Endometrial microvascular endothelial cells (primary cell): Measurements from ENCODE around the gene NEK5. TPM values are rescaled to one million over a fixed set of nuclear protein-coding genes. Genes with fewer than 3 reads are reported as not detected.
"Not testable (repeated sequence)": the region's sequence is repeated elsewhere in the genome, so short reads cannot be mapped to it uniquely, and the experiment has no call there.

Source experiments
- in situ Hi-C: cut with HindIII; loops from 2 replicates; pipeline ENCODE4 v1.10.0; 2017; ENCODE audit warnings: low sequenced_read_pairs, low pct_unique_long_range_greater_than_20kb; ENCODE audit errors: inconsistent ontology term
- total RNA-seq: library from RNA; depleted of rRNA; stranded (reverse); fragments of >200 nt; gene quantifications from one replicate; pipeline ENCODE4 v1.2.3, GENCODE V29; 2015; ENCODE audit errors: inconsistent ontology term

Gene NEK5, protein sequence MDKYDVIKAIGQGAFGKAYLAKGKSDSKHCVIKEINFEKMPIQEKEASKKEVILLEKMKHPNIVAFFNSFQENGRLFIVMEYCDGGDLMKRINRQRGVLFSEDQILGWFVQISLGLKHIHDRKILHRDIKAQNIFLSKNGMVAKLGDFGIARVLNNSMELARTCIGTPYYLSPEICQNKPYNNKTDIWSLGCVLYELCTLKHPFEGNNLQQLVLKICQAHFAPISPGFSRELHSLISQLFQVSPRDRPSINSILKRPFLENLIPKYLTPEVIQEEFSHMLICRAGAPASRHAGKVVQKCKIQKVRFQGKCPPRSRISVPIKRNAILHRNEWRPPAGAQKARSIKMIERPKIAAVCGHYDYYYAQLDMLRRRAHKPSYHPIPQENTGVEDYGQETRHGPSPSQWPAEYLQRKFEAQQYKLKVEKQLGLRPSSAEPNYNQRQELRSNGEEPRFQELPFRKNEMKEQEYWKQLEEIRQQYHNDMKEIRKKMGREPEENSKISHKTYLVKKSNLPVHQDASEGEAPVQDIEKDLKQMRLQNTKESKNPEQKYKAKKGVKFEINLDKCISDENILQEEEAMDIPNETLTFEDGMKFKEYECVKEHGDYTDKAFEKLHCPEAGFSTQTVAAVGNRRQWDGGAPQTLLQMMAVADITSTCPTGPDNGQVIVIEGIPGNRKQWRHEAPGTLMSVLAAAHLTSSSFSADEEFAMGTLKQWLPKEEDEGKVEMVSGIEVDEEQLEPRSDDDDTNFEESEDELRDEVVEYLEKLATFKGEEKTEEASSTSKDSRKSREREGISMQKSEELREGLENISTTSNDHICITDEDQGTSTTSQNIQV
- total RNA-seq = not detected

DNA sequence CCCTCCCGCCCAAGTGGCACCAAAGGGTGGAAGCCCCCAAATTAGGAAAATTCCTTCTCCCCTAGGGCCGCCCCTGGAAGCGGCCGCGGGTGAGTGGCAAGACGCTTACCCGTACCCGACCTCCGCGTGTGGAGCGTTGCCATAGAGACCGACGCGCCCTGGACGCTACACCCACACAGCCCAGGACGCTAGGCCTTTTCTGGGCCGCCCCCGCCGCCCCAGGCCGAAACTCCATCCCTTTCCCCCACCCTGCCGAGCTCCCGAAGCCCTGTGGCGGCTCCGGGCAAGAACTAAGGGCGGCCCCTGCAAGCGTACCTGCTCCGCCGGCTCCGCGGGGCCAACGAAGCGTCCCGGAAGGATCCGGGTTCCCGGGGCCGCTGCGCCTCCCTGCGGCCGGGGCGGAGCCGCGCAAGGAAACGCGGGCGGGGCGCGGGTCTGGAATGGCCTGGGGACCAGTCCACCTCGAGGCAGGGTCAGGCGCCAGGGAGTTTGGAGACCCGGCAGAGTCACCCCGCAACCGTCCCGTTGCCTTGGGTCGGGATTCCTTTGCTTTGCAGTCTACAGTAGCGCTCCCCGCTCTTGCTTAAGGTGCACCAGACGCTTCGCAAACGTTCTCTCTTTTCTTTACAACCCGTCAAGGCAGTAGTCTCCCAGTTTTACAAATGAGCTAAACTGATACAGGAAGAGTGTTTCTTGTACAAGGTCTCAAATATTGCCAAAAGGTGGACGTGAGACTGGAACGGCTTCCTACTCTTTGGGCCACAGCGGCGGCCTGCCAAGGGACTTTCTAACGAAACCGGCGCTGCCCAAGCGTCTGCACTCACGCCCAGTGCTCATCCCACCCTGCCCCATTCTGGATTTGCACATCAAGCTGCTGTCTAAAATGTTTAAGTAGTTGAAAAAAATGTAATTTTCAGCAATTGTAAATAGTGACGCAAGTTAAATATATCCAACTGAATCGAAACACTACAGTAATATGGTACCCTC lies at the start of gene NEK5:
Gene NEK5, minus strand, starts transcription at position 360 of the 987 bp plus-strand sequence. CDS start 1,591 bp downstream, outside the sequence.
- in situ Hi-C loops = no loop called here

DNA sequence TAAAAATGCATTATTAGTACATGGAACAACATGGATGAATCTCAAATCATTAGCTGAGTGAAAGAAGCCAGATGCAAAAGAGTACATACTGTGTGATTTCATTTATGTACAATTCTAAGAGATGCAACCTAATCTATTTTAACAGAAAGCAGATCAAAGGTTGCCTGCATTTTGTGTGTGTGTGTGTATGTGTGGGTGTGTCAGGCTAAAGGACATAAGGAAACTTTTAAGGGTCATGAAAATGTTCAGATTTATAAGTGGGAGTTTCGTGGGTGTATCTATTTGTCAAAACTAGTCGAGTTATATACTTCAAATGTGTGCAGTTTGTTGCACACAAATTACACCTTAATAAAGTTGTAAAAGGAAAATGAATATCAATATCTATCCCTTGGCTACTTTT lies 48.4 kb upstream of the NEK5 start:
- in situ Hi-C loops = no loop called here

DNA sequence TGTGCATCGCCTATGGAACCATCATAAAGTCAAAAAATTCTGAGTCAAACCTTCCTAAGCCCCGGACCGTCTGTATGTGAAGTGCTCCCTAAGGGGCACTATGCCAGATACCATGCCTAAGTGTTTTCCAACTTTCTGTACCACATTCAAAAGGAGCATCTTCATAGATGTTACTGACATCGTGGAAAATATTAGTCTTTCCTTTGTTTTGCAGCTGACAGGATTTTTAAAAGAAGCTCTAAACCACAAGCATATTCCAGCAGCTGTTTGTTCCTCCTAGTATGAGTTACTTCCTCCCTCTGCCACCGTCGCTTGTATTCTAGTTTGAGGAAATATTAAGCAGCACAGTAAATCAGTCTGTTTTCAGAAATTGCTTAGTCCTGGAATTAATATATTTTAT lies 45.1 kb upstream of the NEK5 start:
- in situ Hi-C loops = not testable (repeated sequence)

DNA sequence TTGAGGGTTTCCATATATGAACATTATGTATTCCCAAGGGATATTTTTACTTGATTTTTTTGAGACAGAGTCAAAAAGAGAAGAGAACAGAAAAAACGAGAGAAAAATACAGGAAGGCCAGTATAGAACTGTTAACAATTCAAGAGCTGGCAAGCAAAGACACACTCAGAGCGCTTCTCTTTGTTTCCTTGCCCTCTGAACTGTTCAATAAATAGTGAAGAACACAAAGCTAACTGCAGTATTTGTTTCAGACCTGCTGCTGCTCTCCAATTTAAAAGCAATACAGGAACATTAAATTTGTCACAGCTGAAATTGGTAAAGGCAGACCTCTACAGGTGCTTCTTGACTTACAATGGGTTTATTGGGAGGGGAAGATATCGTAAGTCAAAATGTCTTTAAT lies 44.5 kb upstream of the NEK5 start:
- in situ Hi-C loops = no loop called here

DNA sequence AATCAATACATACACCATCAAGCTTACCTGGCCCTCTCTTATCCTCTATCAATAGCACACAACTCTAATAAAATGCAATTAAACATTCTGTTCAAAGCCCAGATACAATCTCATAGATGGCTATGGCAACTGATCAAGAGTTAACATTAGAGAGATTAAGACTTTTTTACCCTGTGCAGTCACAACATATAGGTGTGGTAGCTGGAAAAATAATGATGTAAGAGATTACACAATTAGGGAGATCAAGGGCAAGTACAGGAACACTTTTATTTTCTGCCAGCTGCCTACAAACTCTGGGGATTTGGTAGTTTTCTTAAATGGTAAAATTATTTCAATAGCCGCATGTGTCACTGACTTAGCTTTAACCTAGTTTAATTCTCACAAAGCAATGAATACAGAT lies 42.8 kb upstream of the NEK5 start:
- in situ Hi-C loops = not testable (repeated sequence)

DNA sequence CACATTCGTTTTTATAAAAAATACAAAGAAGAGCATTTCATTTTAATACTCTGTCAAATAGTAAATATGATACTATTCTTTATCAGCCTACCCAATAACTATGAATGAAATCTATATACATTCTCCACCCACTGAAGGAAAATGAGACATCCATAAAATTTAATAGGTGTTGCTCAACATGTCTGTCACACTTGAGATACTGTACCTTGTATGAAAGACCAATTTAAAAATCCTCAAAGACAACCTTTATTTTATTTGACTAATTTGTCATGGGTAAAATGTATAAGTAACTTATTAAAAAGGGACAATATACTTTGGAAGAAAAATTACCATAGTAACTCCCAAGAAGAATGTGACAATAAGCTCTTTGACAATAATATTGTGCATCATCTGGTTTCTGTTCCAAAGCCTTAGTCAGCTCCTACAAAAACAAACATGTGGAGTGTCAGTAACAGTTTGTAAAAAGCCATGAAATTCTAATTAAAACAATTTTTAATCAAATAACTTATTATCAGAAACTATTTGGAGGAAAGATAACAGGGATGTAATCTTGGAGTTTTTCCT lies 42.0 kb upstream of the NEK5 start:
- in situ Hi-C loops = not testable (repeated sequence)

DNA sequence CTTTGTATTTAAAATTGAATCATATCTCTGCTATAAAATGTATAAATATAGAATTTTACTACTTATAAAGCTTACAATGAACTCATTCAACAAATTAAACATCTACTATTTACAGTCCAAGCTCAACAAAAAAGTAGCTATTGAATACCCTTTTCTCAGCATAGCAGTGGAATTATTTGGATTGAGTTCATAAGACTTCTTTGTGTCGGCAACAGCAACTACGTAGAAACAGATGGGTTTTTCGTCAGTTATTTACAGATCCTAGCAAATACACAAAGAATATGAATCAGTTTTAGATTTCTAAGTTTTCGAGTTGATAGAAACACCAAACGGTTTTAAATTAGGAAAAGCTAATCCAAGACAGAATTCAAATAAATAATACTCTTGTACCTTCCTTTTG lies 41.0 kb upstream of the NEK5 start:
- in situ Hi-C loops = no loop called here

DNA sequence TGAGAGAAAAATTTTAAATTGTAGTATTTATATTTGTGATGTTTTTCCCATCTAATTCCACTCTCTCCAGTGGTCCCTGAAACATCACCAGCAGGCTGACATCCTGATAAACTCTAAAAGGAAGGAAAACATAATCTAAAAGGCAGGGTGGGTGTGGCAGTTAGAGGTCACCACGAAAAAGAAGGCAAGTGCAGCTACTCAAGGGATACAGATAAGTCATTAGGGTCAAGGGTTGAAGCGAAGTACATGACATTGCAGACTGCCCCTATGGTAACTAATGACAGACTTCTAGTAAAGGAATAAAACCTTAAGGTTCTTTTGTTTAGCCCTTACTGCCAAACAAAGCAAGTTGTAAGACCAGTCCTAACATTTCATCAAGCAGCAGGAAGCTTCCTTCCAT lies 36.5 kb upstream of the NEK5 start:
- in situ Hi-C loops = no loop called here

DNA sequence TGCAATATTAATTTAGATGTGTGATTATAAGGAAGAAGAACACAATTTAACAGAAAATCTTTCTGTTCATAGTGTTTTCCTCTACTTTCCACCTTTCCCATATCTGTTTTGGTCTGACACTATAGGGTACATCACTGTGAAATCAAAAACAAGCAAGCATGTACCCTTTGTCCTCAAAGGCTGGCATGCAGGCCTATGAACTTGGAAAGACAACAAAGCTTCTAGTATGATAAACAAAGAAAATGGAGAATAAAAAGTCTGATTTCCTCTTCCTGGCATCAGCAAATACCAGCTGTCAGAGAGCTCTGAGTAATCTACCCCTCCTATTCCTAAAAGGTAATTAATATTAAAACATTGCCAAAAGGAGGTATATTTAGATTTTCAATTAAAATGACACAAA lies 36.1 kb upstream of the NEK5 start:
- in situ Hi-C loops = no loop called here

DNA sequence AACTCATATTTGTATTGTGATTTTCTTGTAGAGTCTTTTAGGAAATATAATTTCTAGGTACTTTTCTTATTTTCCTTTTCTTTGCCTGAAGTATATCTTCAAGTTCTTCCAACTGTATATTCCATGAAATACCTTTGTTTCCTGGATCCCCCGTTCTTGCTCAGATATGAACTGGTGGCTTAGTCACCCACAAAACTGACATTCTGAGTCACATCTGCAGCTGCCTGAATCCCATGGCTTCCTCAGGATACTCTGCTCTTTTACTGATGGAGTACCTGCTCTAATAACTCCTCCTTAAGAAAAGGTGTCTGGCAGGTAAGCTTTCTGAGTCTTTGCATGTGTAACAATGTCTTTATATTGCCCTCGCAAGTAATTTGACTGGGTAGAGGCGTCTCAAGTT lies 35.0 kb upstream of the NEK5 start:
- in situ Hi-C loops = not testable (repeated sequence)

DNA sequence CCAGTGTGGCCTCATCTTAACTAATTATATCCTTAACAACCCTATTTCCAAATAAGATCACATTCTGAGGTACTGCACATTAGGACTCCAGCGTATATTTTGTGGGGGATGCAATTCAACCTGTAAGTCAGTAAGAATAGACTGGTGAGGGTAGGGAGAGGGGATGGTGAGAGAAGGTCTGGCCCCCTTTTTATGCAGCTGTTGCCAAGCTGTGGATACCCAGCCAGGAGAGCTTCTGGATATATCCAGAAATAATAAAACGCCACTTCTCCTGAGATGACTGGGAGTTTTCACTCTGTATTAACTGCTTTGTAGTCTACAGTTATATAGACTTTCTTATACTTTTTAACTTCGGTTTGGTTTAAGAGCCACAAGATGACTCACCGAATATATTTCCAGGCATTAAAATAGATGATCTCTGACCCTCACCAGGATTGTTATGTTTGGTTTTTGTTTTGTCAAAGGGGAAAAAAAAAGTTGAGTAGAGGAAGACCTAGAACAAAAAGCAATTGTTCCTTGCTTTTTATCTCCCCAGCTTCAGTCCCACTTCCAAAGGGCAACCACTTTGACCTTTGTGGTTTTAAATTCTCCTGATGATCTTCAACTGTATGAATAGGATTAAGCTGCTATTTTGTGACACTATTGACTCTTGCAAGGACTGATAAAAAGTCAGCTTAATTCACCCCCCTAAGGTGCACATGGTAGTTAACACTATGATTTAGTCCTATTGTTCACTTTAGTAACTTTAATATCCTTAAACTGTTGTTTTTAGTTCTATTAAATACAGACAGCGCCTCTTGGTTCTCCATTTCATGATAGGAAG lies 33.6 kb upstream of the NEK5 start:
- in situ Hi-C loops = no loop called here

DNA sequence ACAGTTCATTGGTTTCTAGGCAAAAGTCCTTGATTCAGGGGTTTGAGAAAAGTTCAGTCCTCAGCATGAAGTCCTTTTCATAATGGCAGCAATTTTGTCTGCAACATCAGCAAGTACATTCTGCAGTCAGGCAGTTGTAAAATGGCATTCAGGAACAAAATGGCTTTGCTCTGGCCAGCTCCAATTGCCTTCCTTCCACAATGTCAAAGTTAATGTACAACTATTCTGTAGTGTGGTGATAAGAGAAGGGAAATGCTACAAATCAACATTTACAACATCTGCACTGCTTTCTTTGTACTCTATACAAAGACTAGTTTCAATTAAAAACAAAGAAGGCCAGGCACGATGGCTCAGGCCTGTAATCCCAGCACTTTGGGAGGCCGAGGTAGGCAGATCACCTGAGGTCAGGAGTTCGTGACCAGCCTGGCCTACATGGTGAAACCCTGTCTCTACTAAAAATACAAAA lies 32.3 kb upstream of the NEK5 start:
- in situ Hi-C loops = no loop called here

DNA sequence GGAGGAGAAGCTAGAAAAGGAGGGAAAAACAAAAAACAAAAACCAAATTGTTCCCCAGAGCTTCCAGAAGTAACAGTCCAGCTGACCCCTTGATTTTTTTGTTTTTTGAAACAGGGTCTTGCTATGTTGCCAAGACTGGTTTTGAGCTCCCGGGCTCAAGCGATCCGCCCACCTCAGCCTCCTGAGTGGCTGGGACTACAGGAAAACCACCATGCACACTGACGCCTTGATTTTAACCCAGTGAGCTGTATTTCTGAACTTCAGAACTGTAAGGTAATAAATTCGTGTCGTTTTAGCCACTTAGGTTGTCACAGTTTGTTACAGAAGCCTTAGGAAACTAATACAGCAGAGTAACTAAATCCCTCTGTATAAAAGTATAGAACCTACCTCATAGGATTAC lies 31.6 kb upstream of the NEK5 start:
- in situ Hi-C loops = no loop called here

DNA sequence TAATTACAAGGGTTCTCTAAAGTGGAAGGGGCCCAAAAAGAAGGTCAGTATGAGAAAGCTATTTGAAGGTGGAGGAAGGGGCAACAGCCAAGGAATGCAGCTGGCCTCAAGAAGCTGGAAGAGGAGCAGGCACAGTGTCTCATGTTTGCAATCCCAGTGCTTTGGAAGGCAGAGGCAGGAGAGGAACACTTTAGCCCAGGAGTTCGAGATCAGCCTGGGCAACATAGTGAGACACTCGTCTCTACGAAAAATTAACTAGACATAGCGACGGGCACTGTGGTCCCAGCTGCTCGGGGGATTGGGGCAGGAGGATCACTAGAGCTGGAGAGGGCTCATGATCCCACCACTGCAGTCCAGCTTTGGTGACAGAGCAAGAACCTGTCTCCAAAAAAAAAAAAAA lies 31.2 kb upstream of the NEK5 start:
- in situ Hi-C loops = no loop called here

DNA sequence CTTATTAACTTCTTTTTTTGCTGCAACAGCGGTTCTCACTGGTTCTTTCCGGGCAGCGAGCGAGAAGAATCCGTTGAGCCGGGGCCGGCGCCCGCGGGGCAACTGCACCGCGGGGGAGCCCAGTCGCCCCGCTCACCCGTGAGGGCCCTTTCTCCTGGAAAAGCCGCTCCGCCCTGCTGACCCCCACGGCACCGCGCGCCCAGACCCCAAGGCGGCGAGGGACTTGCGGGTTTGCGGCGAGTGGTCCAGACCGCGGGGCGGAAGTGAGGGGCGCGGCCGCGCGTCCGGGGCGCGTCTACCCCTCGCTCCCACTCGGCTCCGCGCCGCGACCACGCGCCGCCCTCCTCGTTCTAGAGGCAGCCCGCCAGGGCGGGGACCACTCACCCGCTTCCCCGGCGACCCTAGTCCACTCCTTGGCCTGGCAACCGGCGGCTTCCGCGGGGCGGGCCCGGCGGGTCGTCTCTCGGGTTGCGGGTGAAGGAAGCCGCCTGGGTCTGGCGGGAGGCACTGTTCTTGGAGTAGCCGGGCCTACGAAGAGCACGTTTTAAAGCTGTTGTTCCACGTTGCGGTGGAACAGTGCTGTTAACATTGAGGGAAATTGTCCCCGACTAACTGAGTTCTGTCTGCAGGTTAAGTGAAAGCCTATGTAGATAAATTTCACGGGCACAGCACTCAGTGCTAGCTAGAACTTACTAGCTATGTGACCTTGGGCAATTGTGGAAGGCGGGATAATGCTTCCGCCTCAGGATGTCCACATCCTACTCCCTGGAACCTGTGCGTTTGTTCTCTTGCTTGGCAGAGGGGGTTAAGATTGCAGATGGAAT lies 30.5 kb upstream of the NEK5 start, which contains the start of gene NEK3:
Gene NEK3, minus strand, starts transcription at position 439 of the 824 bp plus-strand sequence. CDS start 3,406 bp downstream, outside the sequence.
- in situ Hi-C loops = no loop called here

DNA sequence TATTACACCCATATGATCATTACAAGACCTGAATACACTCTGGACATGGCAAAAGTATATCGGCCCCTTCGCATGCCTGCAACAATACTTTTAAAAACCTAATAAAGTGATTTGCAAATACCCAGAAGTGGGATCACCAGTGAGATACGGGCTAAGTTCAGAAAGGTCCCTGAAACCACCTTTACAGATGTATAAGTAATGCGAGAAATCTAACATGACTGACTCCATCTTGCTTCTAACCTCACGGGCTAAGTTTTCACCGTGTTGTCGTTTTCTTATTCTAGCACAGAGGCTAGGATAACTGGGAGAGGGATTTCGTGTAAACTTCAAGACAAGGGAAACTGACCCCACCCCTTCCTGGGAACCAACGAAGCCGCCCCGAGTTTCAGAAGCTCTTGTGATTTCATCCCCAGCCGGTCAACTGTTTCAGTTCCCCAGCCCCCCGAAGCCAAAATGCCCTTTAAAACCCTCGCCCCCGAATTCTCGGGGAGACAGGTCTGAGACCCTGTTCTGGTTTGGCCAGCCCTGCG lies 29.8 kb upstream of the NEK5 start:
- in situ Hi-C loops = no loop called here
